ENCODE measurements around the gene EML6. TPM values are rescaled to one million over a fixed set of nuclear protein-coding genes. Genes with fewer than 3 reads are reported as not detected.

The EML6 gene
- total and polyA plus RNA-seq, 10 of the 15 experiments (the other 5 are each of a cell fraction or from before 2014, with no cell fraction given), result 0.09 to 0.67 (median 0.21) TPM

GRCh38 chr2:54768772-54769428, 45.4 kb downstream of the EML6 start:
- in situ Hi-C loops (cut with MboI), result no loop called here
- Histone ChIP-seq H3K27ac (ENCODE audit: control insufficient read depth, insufficient read depth) (no peak overlapping the region), H3K9ac (ENCODE audit: control insufficient read depth, insufficient read depth, low read length) (no peak overlapping the region), H3K4me3 (no peak overlapping the region), H3K36me3 (ENCODE audit: control insufficient read depth in 2 of 2, insufficient read depth in 2 of 2, low read length in 1 of 2) (no peaks in the 10 kb centered on the region), H3K4me1 (ENCODE audit: control insufficient read depth, insufficient read depth, low read length) (no peaks in the 10 kb centered on the region), H2AFZ (ENCODE audit: control insufficient read depth, low read depth, low read length) (no peak overlapping the region), H3K9me3 (replicated peaks; ENCODE audit: control insufficient read depth, insufficient read depth, low read length) (no peaks in the 10 kb centered on the region), H3K27me3 (replicated peaks in 1 of 2; ENCODE audit: control insufficient read depth in 2 of 2, insufficient read depth in 2 of 2, low read length in 1 of 2) (no peaks in the 10 kb centered on the region; a peak in 1 of 4 replicates), H3K79me2 (ENCODE audit: control insufficient read depth, insufficient read depth, low read length) (no peaks in the 10 kb centered on the region), H4K20me1 (ENCODE audit: control insufficient read depth, insufficient read depth) (no peaks in the 10 kb centered on the region), H3K4me2 (ENCODE audit: control insufficient read depth, insufficient read depth) (no peak overlapping the region)
- 7% methylated on average over 1 of the region's 1 CpG for WGBS (ENCODE audit: insufficient coverage, insufficient replicate concordance, low lambda C conversion rate, missing lambda C conversion rate)
- no TSS peak for BruUV-seq (replicated peaks)
- ChIA-PET CTCF (interaction anchor here (1.6 kb wide), 1 partner anchor 70 kb away, joined by 5 read pairs; no protein-coding TSS in a partner anchor), RAD21 (ENCODE audit: unreplicated experiment) (no interaction called here), SMC1A (ENCODE audit: uncharacterized antibody, unreplicated experiment) (interaction anchor here (0.8 kb wide), 1 partner anchor 9 kb away, joined by 4 read pairs; no protein-coding TSS in a partner anchor), POLR2A (no interaction called here)
- no peak for ATAC-seq
- no peak for DNase-seq (ENCODE audit: low read depth, low spot score)
- FAIRE-seq, result no peak
- intact Hi-C loops (cut with micrococcal nuclease; ENCODE audit: unreplicated experiment), result no loop called here
- TF ChIP-seq CHD1 (IDR thresholded peaks at IDR 0.05; ENCODE audit: low read depth, low read length) (no peak), IRF3 (IDR thresholded peaks at IDR 0.05) (no peak), RELB (IDR thresholded peaks at IDR 0.05; ENCODE audit: low read depth) (no peak), SMC3 (IDR thresholded peaks at IDR 0.05; ENCODE audit: borderline replicate concordance, low read length) (no peak), ESRRA (IDR thresholded peaks at IDR 0.05; ENCODE audit: low read length) (no peak), ETV6 (conservative IDR thresholded peaks at IDR 0.05 in 1 of 2, IDR thresholded peaks at IDR 0.05 in 1 of 2; ENCODE audit: borderline replicate concordance in 1 of 2, low read depth in 1 of 2) (no peak), ZNF217 (IDR thresholded peaks at IDR 0.05) (no peak), SUPT20H (IDR thresholded peaks at IDR 0.05; ENCODE audit: borderline replicate concordance, control insufficient read depth, low read depth, low read length) (no peak), SREBF1 (IDR thresholded peaks at IDR 0.05; ENCODE audit: low read length) (no peak), PAX8 (IDR thresholded peaks at IDR 0.05) (no peak), POLR2AphosphoS5 (IDR thresholded peaks at IDR 0.05; ENCODE audit: low read length) (no peak), EP300 (IDR thresholded peaks at IDR 0.05; ENCODE audit: borderline replicate concordance in 1 of 2, control insufficient read depth in 1 of 2, low read depth in 2 of 2, low read length in 2 of 2) (no peak), LARP7 (IDR thresholded peaks at IDR 0.05) (no peak), ZBTB40 (IDR thresholded peaks at IDR 0.05; ENCODE audit: borderline replicate concordance) (no peak)
- TF ChIP-seq, protein P1, sequence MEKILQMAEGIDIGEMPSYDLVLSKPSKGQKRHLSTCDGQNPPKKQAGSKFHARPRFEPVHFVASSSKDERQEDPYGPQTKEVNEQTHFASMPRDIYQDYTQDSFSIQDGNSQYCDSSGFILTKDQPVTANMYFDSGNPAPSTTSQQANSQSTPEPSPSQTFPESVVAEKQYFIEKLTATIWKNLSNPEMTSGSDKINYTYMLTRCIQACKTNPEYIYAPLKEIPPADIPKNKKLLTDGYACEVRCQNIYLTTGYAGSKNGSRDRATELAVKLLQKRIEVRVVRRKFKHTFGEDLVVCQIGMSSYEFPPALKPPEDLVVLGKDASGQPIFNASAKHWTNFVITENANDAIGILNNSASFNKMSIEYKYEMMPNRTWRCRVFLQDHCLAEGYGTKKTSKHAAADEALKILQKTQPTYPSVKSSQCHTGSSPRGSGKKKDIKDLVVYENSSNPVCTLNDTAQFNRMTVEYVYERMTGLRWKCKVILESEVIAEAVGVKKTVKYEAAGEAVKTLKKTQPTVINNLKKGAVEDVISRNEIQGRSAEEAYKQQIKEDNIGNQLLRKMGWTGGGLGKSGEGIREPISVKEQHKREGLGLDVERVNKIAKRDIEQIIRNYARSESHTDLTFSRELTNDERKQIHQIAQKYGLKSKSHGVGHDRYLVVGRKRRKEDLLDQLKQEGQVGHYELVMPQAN (conservative IDR thresholded peaks at IDR 0.05), result no peak

All from GM12878 (cell line).